Cerebellar cortex (tissue), 1 donor: Measurements from ENCODE around the gene KIF5C.
"Not testable (repeated sequence)": the region's sequence is repeated elsewhere in the genome, so short reads cannot be mapped to it uniquely, and the experiment has no call there.

Experiments used
- DNase-seq: peaks from one replicate; pipeline ENCODE4 v3.0.0-alpha.2; 2015; ENCODE audit warnings: low spot score

The KIF5C gene

GRCh38 chr2:148965623-148966437 is 90.8 kb downstream of the KIF5C start:
- no peak for DNase-seq

DNA sequence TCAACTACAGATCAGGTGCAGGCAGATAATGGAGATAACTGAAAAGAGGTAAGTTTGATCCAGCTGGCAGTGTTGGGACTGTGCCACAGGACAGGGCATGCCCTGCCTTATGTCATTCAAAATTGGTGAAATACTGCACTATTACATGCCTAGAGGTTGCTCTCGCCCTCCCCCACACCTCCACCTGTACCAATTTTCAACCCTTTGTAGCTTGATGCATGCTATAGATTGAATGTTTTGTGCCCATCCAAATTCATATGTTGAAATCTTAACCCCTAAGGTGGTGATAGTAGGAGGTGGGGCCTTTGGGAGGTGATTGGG is 91.4 kb downstream of the KIF5C start:
- no peak for DNase-seq

DNA sequence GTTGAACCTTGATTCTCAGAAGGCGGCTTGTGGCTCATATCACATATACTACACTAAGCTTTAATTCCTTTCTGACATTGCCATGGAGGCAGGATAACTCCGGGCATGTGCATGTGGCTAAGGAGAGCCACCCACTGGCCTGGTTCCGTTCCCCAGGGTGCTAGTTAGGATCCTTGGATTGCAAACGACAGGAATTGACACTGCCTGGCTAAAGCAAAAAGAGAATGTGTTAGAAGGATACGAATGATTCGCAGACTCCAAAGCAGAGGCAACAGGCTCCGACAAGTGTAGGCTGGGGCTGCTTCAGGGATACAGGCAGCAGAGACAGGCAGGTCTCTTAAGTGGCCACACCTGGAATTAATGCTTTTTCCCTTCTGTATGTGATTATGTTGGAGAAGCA is 92.0 kb downstream of the KIF5C start:
- no peak for DNase-seq

- peak; percentile 73 for DNase-seq
Observed at GRCh38 chr2:148967578-148967977, 92.6 kb downstream of the KIF5C start.

GRCh38 chr2:148968301-148968700 is 93.3 kb downstream of the KIF5C start:
- DNase-seq: no peak

DNA sequence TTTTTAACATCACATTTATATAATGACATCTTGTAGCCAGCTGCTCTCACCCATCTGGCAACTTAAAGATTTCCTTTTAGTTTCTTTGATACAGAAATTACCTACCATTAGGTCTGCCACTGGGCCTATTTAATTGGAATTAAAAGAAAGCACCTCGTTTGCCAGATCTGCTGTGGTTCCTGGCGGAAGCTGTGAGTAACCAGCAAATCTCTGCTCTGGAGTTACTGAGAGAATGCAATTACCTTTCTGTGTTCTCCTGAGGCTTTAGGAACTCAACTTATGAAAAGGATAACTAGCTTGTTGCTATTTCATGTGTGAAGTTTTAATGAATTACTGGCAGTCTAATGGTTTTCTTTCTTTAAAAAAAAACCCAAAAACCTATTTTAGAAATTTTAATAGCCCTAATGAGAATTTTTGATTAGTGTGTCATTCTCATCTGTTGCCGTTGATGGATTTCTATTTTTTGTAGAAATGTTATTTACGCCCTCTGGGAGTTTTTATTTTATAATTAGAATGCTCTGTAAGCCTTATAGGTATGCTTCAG is 93.8 kb downstream of the KIF5C start:
- peak; percentile 69 for DNase-seq

- DNase-seq: peak; percentile 47
Observed at GRCh38 chr2:148969659-148970061, 94.6 kb downstream of the KIF5C start.

GRCh38 chr2:148970385-148970784 is 95.4 kb downstream of the KIF5C start:
- DNase-seq: peak; percentile 56

DNA sequence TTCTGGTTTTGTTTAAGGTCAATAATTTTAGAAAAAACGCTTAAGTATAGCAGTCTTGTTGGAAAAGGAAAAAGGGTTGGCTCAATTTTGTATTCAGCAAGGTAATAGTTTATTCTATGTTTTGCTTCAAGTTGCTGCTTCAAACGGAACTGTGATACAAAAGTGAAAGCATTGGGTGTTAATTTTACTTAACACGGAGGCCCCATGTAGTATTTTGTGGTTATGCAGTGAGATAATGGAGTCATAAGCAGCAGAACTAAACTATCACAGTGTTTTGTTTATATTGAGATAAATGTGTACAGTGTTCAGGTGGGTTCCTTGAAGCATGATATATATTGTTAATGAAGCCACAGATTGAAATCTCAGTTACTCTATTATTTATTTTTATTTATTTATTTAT is 96.5 kb downstream of the KIF5C start:
- DNase-seq: no peak

DNA sequence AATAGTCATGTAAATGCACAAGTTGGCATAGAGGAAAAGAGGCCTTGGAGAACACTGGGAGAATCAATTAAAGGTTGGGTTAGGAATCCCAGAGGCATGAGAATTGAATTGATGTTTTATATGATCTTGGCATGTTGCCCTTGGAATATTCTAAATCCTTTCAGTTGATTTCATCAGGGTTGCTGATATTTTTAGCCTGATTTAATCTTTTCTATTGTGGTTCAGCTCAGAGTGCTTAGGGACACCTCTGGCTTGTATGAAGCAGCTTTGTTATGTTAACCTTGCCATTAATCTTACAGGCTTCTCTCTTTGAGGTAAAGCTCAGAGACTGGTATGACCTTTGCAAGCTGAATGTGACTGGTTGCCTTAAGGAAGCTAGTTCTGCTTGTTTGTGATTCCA is 99.1 kb downstream of the KIF5C start:
- DNase-seq: no peak

- DNase-seq: peak; percentile 92
Observed at GRCh38 chr2:148978026-148978685, 103.1 kb downstream of the KIF5C start.

GRCh38 chr2:148978706-148979105 is 103.7 kb downstream of the KIF5C start:
- DNase-seq: no peak

DNA sequence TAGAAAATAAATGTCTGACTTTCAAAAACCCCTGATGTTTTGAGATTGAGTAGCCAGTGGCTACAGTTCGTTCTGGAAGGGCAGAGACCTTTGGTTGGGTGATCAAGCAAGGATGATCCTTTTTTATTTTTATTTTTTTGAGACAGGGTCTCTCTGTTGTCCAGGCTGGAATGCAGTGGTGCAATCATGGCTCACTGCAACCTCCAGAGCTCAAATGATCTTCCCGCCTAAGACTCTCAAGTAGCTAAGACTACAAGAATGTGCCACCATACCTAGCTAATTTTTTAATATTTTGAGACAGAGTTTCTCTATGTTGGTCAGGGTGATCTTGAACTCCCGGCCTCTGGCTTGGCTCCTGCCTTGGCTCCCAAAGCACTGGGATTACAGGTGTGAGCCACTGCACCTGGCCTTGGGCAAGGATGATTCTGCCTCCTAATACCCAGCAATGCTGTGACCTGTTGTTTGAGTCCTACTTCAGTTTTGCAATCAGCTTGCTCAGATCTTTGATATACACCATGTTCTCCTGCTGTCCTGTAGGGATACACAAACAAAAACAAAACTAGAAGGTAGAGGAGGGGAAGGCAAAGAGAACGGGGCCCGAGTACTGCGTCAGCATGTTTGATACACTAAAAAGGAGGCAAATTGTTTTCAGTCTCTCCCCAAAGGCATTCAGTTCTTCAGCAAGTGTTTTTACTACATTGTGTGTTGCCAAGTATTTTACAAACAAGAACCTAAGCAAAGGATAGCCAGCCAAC is 104.3 kb downstream of the KIF5C start:
- no peak for DNase-seq

DNA sequence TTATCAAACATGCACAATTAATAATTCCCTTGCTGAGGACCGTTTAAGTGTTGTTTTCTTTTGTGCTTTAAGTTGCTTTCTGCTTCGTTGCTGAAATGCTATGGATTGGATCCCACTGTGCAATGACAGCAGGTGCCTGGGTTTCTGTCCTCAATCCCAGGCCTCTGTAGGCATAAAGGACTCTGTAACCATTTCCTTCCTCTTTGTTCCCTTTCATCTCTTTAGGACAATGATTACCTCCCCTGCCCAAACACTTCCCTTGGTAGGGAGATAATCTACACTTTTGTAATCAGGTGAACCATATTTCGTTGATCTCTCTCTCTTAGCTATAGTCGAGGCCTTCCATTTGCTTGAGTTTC is 104.9 kb downstream of the KIF5C start:
- DNase-seq: peak; percentile 39

- not testable (repeated sequence) for DNase-seq
Observed at GRCh38 chr2:148980496-148980895, 105.5 kb downstream of the KIF5C start.

- no peak for DNase-seq
Observed at GRCh38 chr2:148981324-148981723, 106.3 kb downstream of the KIF5C start.

DNA sequence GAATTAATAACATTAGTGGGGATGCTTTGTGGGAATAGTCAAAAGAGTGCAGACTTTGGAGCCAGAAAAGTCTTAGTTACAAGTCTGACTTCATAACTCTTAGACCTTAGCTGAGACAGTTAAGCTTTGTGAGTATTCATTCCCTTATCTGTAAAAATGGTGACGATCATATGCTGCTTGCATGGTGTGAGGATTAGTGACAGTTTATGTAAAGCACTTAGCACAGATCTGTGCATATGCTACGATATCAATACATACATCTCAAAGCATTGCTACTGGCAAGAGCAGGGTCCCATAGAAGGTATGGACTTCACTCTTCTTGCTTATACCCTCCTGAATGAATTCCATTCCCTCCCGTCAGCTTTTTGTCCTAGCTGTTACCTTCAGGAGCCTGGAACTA is 106.8 kb downstream of the KIF5C start:
- DNase-seq: no peak

GRCh38 chr2:148982282-148982681 is 107.3 kb downstream of the KIF5C start:
- peak; percentile 96 for DNase-seq

DNA sequence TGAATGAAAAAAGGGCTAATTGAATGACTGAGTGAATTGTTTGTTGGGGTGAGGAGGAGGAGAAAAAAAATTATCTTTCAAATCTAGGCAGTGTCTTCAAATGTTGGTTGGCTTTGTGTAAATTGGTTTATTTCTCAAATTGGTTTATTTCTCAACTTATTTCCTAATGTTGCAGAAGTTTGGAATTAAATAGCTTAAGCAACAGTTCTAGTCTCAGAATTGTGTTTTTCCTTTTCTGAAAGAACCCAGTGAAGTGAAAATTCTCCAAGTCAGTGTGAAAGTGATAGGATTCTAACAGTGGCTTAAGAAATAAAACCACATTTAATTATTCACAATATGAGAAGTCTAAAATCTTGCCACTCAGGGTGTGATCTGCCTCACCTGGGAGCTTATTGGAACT is 108.9 kb downstream of the KIF5C start:
- no peak for DNase-seq

GRCh38 chr2:148984449-148984848 is 109.4 kb downstream of the KIF5C start:
- DNase-seq: no peak

GRCh38 chr2:148987286-148987685 is 112.3 kb downstream of the KIF5C start:
- no peak for DNase-seq

GRCh38 chr2:148988337-148988736 is 113.3 kb downstream of the KIF5C start:
- peak; percentile 59 for DNase-seq
